Activated T-cell treated with anti-CD3 and anti-CD28 coated beads, Interleukin-2, amount 50 U/mL, for 4 hours (primary cell): ENCODE data around the gene SFT2D3. TPM values are rescaled to one million over a fixed set of nuclear protein-coding genes. Genes with fewer than 3 reads are reported as not detected.
A peak's percentile ranks its signal among the peaks of the same experiment; 100 is the strongest.

Source experiments
- ATAC-seq, 2 donors: fragments of 200-7000 bp; cut with Tn5 transposase; one replicate each; pipeline ENCODE4 v1.10.0; 2021
- DNase-seq: peaks from one replicate; pipeline ENCODE4 v3.0.0-alpha.2; 2020
- H3K27me3 Mint-ChIP-seq: one replicate; pipeline ENCODE4 v1.8.0; 2021; ENCODE audit warnings: low read depth, mixed read lengths
- H3K36me3 Mint-ChIP-seq: one replicate; pipeline ENCODE4 v1.8.0; 2022; ENCODE audit warnings: mixed read lengths; ENCODE audit not compliant: insufficient read depth
- H3K4me1 Mint-ChIP-seq: one replicate; pipeline ENCODE4 v1.8.0; 2021; ENCODE audit warnings: low read depth, mixed read lengths
- H3K4me3 Mint-ChIP-seq: one replicate; pipeline ENCODE4 v1.8.0; 2021; ENCODE audit warnings: mild to moderate bottlenecking, moderate library complexity, mixed read lengths
- H3K9me3 Mint-ChIP-seq: one replicate; pipeline ENCODE4 v1.8.0; 2021; ENCODE audit warnings: mixed read lengths
- total RNA-seq, 3 donors: library from RNA; stranded (reverse); gene quantifications; one replicate each; pipeline ENCODE4 v1.2.1, GENCODE V29; 2021

SFT2D3 gene
- total RNA-seq, 3 donors from 2014 or later: 6.4 TPM

- DNase-seq: no peak
- Mint-ChIP-seq H3K4me1 (peaks cover 11% of the 10 kb centered on the region), H3K27me3 (peaks cover 68% of the 10 kb centered on the region), H3K9me3 (no peaks in the 10 kb centered on the region), H3K4me3 (no peak overlapping the region), H3K36me3 (no peaks in the 10 kb centered on the region)
- ATAC-seq: no peak
These were observed 28.7 kb upstream of the SFT2D3 start for GRCh38 chr2:127672341-127673224.

DNA sequence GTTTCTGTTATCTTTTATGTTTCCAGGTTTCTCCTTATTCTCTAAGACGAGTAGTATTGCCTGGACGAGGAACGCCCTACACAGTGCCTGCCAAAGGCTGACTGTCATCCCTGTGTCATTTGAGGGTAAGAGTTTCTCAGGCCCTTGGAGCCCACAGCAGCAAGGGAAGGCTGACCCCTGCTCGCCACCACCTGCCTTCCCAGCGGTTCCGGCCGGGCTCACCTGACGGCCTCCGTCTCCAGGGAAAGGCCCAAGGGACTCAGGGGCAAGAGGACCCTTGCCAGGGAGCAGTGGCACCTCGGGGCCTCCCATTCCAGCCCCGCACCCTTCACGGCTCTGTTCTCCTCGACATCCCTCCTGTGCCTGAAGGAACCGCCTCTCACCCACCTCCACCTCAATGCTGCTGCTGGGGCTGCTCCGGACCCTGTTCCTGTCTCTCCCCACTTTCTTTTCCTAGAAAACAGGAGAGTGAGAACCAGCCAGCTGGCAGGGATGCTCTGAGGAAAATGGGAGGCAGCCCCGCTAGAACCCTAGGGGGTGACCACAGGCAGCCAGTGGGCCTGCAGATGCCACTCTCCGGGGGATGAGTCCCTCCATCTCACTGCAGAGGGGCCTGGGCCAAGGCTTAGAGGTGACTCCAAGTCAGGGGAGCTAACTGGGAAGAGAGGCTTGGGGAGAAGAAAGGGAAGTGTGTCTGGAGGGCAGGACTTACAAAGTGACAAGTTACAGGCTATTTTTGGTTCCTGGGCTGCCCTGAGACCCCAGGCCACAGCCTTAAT lies 27.8 kb upstream of the SFT2D3 start:
- Mint-ChIP-seq H3K4me3 (peak overlapping the region; percentile 35), H3K36me3 (no peaks in the 10 kb centered on the region), H3K9me3 (no peaks in the 10 kb centered on the region), H3K4me1 (peaks cover 11% of the 10 kb centered on the region), H3K27me3 (peaks cover 75% of the 10 kb centered on the region)
- ATAC-seq (no peak), DNase-seq (no peak)

GRCh38 chr2:127674241-127675209 lies 26.8 kb upstream of the SFT2D3 start:
- H3K4me1 Mint-ChIP-seq: peaks cover 11% of the 10 kb centered on the region
- peaks cover 74% of the 10 kb centered on the region for H3K27me3 Mint-ChIP-seq
- peak; percentile 55 to 62 for ATAC-seq
- no peaks in the 10 kb centered on the region for H3K36me3 Mint-ChIP-seq
- DNase-seq: no peak
- peak overlapping the region; percentile 78 for H3K4me3 Mint-ChIP-seq
- H3K9me3 Mint-ChIP-seq: no peaks in the 10 kb centered on the region

DNA sequence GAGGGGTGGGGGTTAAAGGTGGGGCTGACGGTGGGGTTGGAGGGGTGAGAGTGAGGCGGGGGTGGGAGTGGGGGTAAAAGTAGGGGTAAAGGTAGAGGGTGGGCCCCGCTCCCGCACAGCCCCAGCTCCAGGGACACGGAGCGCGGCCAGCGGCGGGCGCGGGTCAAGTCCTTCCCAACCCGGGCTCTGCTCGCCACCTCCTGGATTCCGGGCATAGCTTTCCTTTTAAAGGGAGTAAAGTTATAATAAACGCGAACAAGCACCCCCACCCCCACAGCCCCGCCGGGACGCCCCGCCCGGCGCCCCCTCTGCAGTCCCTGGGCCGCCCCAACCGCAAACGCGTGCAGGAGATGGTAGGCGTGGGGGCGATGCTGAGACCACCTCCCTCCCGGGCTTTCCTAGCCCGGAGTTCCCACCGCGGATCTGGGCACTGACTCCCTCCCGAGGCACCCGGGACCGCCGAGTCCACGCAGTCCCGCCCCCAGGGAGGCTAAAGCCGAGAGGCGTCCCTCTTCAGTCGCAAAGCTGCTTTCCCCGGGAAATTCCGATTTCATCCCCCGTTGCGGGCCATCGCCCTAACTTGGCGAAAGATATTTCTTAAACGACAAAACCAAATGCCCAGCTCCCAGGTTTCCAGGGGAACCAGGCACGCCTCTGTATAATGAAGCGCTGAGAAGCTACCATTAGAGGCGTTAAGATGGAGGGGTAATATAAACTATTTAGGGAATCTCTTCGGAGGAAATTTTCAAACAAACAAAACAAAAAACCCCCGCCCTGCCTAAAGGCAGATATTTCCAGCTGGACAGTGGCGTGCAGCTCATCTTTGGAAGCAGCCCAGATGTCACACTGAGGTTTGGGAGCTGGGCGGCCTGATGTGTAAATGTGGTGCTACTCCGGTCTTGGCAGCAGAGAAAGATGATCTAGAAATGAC lies 25.7 kb upstream of the SFT2D3 start, which contains the start of gene LIMS2:
LIMS2 (minus strand) TSS at position 200 of the 931 bp plus-strand sequence. CDS start 506 bp downstream, outside the sequence.
- peaks cover 11% of the 10 kb centered on the region for H3K4me1 Mint-ChIP-seq
- no peaks in the 10 kb centered on the region for H3K9me3 Mint-ChIP-seq
- DNase-seq (no peak), ATAC-seq (peak in 1 of 2 donors; percentile 16)
- H3K27me3 Mint-ChIP-seq: peaks cover 64% of the 10 kb centered on the region
- peak within 1 kb of the TSS; percentile 78 for H3K4me3 Mint-ChIP-seq
- H3K36me3 Mint-ChIP-seq: no peaks in the 10 kb centered on the region

DNA sequence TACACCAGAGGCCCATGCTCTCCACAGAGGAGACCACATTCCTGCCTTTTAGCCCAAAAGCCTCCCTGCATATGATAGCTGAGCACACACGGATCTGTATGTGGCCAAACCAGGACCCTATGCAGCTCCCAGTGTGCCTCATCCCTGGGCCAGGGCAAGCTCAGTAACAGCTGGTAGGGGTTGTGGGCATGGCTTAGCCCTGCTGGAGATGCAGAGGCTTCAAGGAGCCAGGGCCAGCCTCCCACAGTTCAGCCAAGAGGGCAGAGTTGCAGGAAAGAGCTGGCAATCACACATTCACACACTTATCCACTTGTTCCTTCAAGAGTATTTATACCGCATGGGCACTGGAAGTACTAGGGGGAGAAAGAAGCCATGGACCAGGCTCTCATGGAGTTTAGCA lies 24.4 kb upstream of the SFT2D3 start:
- ATAC-seq: no peak
- Mint-ChIP-seq H3K27me3 (peaks cover 56% of the 10 kb centered on the region), H3K9me3 (no peaks in the 10 kb centered on the region), H3K4me1 (peaks cover 12% of the 10 kb centered on the region), H3K4me3 (no peak overlapping the region), H3K36me3 (no peaks in the 10 kb centered on the region)
- no peak for DNase-seq

GRCh38 chr2:127678531-127678930 lies 22.8 kb upstream of the SFT2D3 start:
- ATAC-seq: no peak

DNA sequence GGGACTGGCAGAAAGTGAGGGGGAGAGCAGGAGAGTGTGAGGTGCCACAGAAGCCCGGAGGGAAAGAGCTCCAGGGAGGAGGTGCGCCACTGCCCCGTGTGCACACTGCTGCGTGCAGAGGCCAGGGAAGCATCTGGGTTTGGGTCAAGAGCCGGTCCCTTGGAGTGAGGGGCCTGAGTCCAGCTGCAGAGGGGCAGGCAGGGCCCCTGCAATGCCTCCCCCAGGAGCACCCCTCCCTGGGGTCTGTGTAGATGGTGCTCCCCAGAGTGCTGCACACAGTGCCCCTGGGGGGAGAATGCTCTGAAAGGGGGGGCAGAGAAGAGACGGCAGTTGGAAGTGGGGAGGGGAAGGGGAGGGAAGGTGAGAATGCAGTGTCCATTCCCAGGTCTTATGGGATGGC lies 22.3 kb upstream of the SFT2D3 start:
- Mint-ChIP-seq H3K9me3 (no peaks in the 10 kb centered on the region), H3K27me3 (peaks cover 37% of the 10 kb centered on the region), H3K4me3 (no peak overlapping the region), H3K36me3 (no peaks in the 10 kb centered on the region), H3K4me1 (peaks cover 12% of the 10 kb centered on the region)
- ATAC-seq (no peak), DNase-seq (no peak)

More at GRCh38 chr2:127678531-127678930, 22.8 kb upstream of the SFT2D3 start:
- Mint-ChIP-seq H3K4me3 (no peak overlapping the region), H3K36me3 (no peaks in the 10 kb centered on the region), H3K27me3 (peaks cover 41% of the 10 kb centered on the region), H3K4me1 (peaks cover 12% of the 10 kb centered on the region), H3K9me3 (no peaks in the 10 kb centered on the region)
- no peak for DNase-seq

- Mint-ChIP-seq H3K36me3 (no peaks in the 10 kb centered on the region), H3K4me1 (peaks cover 8% of the 10 kb centered on the region), H3K9me3 (no peaks in the 10 kb centered on the region), H3K27me3 (peaks cover 31% of the 10 kb centered on the region), H3K4me3 (no peak overlapping the region)
- ATAC-seq (no peak), DNase-seq (no peak)
These were observed 21.5 kb upstream of the SFT2D3 start for GRCh38 chr2:127679680-127680361.

GRCh38 chr2:127680706-127681287 lies 20.5 kb upstream of the SFT2D3 start:
- H3K4me3 Mint-ChIP-seq: no peak overlapping the region
- no peaks in the 10 kb centered on the region for H3K36me3 Mint-ChIP-seq
- no peak for ATAC-seq
- no peaks in the 10 kb centered on the region for H3K9me3 Mint-ChIP-seq
- H3K4me1 Mint-ChIP-seq: peaks cover 5% of the 10 kb centered on the region
- DNase-seq: no peak
- peaks cover 28% of the 10 kb centered on the region for H3K27me3 Mint-ChIP-seq

DNA sequence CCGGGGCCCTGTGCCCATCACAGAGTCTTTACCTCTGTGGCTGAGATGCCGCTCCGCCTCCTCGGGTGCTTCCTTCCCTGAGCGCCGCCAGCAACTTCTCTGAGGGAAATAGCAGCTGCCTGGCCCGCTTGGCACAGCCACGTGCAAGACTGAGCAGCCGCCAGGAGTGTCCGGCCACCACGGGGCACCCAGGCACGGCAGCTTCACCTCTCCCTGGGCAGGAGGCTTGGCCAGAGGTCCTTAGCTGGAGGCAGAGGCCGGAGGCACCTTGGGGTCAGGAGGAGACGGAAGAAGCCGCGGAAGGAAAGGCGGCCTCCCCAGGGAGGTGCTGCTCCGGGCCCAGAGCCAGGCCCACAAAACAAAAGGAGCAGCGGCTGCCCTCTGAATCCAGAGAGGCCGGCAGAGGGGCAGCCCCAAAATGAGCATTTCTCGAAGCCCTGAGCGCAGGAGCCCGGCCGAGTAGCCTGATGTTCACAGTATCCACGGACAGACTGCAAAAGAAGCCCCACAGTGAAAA lies 20.0 kb upstream of the SFT2D3 start:
- no peak for DNase-seq
- H3K4me3 Mint-ChIP-seq: no peak overlapping the region
- H3K27me3 Mint-ChIP-seq: peaks cover 23% of the 10 kb centered on the region
- H3K9me3 Mint-ChIP-seq: no peaks in the 10 kb centered on the region
- H3K4me1 Mint-ChIP-seq: peaks cover 2% of the 10 kb centered on the region
- no peaks in the 10 kb centered on the region for H3K36me3 Mint-ChIP-seq
- ATAC-seq: no peak

- H3K9me3 Mint-ChIP-seq: no peaks in the 10 kb centered on the region
- H3K4me3 Mint-ChIP-seq: no peak overlapping the region
- no peaks in the 10 kb centered on the region for H3K36me3 Mint-ChIP-seq
- ATAC-seq: no peak
- peaks cover 2% of the 10 kb centered on the region for H3K4me1 Mint-ChIP-seq
- peaks cover 18% of the 10 kb centered on the region for H3K27me3 Mint-ChIP-seq
- no peak for DNase-seq
These were observed 19.1 kb upstream of the SFT2D3 start for GRCh38 chr2:127681976-127682857.
